Ishikawa (cell line): ENCODE measurements around the gene SERAC1.

Experiments
- EP300 ChIP-seq: IDR thresholded peaks from 2 replicates; pipeline ENCODE4 v1.6.1; 2012; ENCODE audit warnings: borderline replicate concordance
- MAX ChIP-seq: IDR thresholded peaks from 2 replicates; pipeline ENCODE4 v1.6.1; 2012
- TEAD4 ChIP-seq: IDR thresholded peaks from 2 replicates; pipeline ENCODE4 v1.6.1; 2012

GRCh38 chr6:158060455-158061360 lies 107.4 kb downstream of the SERAC1 start:
- TF ChIP-seq EP300: peak; percentile 62; the same call in 1 of the 2 replicates
- TF ChIP-seq MAX: peak; percentile 95
- TF ChIP-seq TEAD4: peak; percentile 91
